Endothelial cell of umbilical vein (primary cell): ENCODE measurements around the gene CEP104. TPM values are rescaled to one million over a fixed set of nuclear protein-coding genes. Genes with fewer than 3 reads are reported as not detected.
A peak's percentile ranks its signal among the peaks of the same experiment; 100 is the strongest.

ENCODE experiments used
- BruUV-seq: library from RNA; stranded (reverse); fragments of 400-500 nt; replicated peaks from 2 replicates; lab custom pipeline; 2021; lab: Mats Ljungman, UMichigan
- CTCF ChIA-PET: fragments of 300-600, 350-600 bp; sonication (Branson Sonifier 250); formaldehyde crosslinking; loops from one replicate; lab custom pipeline; 2021; ENCODE audit warnings: antibody characterized with exemption, inconsistent platforms; lab: Charles Lee
- POLR2A ChIA-PET: fragments of 300-600, 350-600 bp; sonication (Branson Sonifier 250); formaldehyde crosslinking; loops from one replicate; lab custom pipeline; 2021; ENCODE audit warnings: antibody characterized with exemption, inconsistent platforms; lab: Charles Lee
- DNase-seq: peaks from one replicate; pipeline ENCODE4 v3.0.0-alpha.2; 2011; ENCODE audit warnings: low read depth, low spot score
- FAIRE-seq: peaks from 2 replicates; lab custom pipeline; 2011; peaks lifted over from hg19 to GRCh38; lab: Jason Lieb, UNC
- H2AFZ ChIP-seq: 2 replicates; pipeline ENCODE4 v1.6.0; 2012; ENCODE audit warnings: low read depth, low read length, control low read depth, inconsistent platforms
- H3K27ac ChIP-seq: 2 replicates; pipeline ENCODE4 v1.5.1; 2011; ENCODE audit warnings: low read depth, mild to moderate bottlenecking, control low read depth, low read length, moderate library complexity; ENCODE audit not compliant: insufficient read depth
- H3K27me3 ChIP-seq, 2 experiments: 2 replicates each; pipeline versions ENCODE4 v1.6.0 to v1.6.1; 2011; ENCODE audit warnings: low read length in 2 of 2, mixed read lengths in 1 of 2; ENCODE audit not compliant: control insufficient read depth in 2 of 2, insufficient read depth in 2 of 2
- H3K36me3 ChIP-seq, 2 experiments: 2 replicates in 1 of 2; 3 replicates in 1 of 2; pipeline ENCODE4 v1.5.1; 2011; ENCODE audit warnings: low read length in 2 of 2, mild to moderate bottlenecking in 1 of 2, moderate library complexity in 1 of 2; ENCODE audit not compliant: control insufficient read depth in 2 of 2, insufficient read depth in 2 of 2; ENCODE audit errors: extremely low read depth in 1 of 2
- H3K4me1 ChIP-seq: 3 replicates; pipeline ENCODE4 v1.5.1; 2011; ENCODE audit warnings: mild to moderate bottlenecking, low read length; ENCODE audit not compliant: control insufficient read depth, insufficient read depth; ENCODE audit errors: extremely low read depth
- H3K4me2 ChIP-seq: 2 replicates; pipeline ENCODE4 v1.6.1; 2011; ENCODE audit warnings: low read length, control low read depth, mixed read lengths; ENCODE audit not compliant: insufficient read depth
- H3K4me3 ChIP-seq, 3 experiments: fragments of 200-600 bp in 1 of 3; sonication (generic), shearing (Covaris generic) in 1 of 3; replicated peaks in 1 of 3; 2 replicates each; pipeline ENCODE4 v1.5.1; 2011 to 2016; ENCODE audit warnings: control low read depth in 3 of 3, low read length in 3 of 3, mild to moderate bottlenecking in 2 of 3, inconsistent platforms in 1 of 3, low read depth in 1 of 3, moderate library complexity in 1 of 3; ENCODE audit not compliant: insufficient read depth in 1 of 3
- H3K79me2 ChIP-seq: 2 replicates; pipeline ENCODE4 v1.6.0; 2012; ENCODE audit warnings: low read length, inconsistent platforms; ENCODE audit not compliant: control insufficient read depth, insufficient read depth
- H3K9ac ChIP-seq: replicated peaks from 2 replicates; pipeline ENCODE3; 2011; ENCODE audit warnings: low read length, control low read depth; ENCODE audit not compliant: insufficient read depth; ENCODE audit errors: extremely low read depth
- H3K9me1 ChIP-seq: replicated peaks from 3 replicates; pipeline ENCODE4 v1.6.0; 2011; ENCODE audit warnings: mild to moderate bottlenecking, low read length; ENCODE audit not compliant: control insufficient read depth, insufficient read depth; ENCODE audit errors: extremely low read depth
- H3K9me3 ChIP-seq: replicated peaks from 2 replicates; pipeline ENCODE4 v1.5.1; 2012; ENCODE audit warnings: low read length, inconsistent platforms; ENCODE audit not compliant: control insufficient read depth, insufficient read depth
- H4K20me1 ChIP-seq: replicated peaks from 2 replicates; pipeline ENCODE3; 2011; ENCODE audit warnings: mild to moderate bottlenecking, low read length; ENCODE audit not compliant: control insufficient read depth, insufficient read depth; ENCODE audit errors: extremely low read depth
- CTCF ChIP-seq, 2 donors: IDR thresholded peaks; 1 replicate in 1 of 2; 2 replicates in 1 of 2; pipeline ENCODE4 v1.5.1; 2011; ENCODE audit warnings: low read length in 2 of 2, mild to moderate bottlenecking in 2 of 2, moderate library complexity in 2 of 2, control low read depth in 1 of 2, inconsistent platforms in 1 of 2, low read depth in 1 of 2; ENCODE audit not compliant: insufficient read depth in 1 of 2; ENCODE audit errors: extremely low read depth in 1 of 2
- EZH2 ChIP-seq: IDR thresholded peaks from 2 replicates; pipeline ENCODE4 v1.6.1; 2012; ENCODE audit warnings: borderline replicate concordance, low read depth, mild to moderate bottlenecking, moderate library complexity, low read length, inconsistent platforms; ENCODE audit not compliant: severe bottlenecking
- FOS ChIP-seq: IDR thresholded peaks from 2 replicates; pipeline ENCODE4 v1.6.1; 2011; ENCODE audit warnings: mild to moderate bottlenecking, low read length, moderate library complexity, borderline replicate concordance; ENCODE audit not compliant: insufficient read depth
- GATA2 ChIP-seq: IDR thresholded peaks from 2 replicates; pipeline ENCODE4 v1.7.0; 2011; ENCODE audit warnings: low read depth, mild to moderate bottlenecking, moderate library complexity, mixed read lengths, low read length; ENCODE audit not compliant: insufficient read length, insufficient read depth
- JUN ChIP-seq: IDR thresholded peaks from 2 replicates; pipeline ENCODE4 v1.6.1; 2011; ENCODE audit warnings: borderline replicate concordance, low read depth; ENCODE audit not compliant: insufficient read length, insufficient read depth
- MAX ChIP-seq: IDR thresholded peaks from 2 replicates; pipeline ENCODE4 v1.6.1; 2011; ENCODE audit not compliant: insufficient read depth, insufficient read length
- MYC ChIP-seq: IDR thresholded peaks from one replicate; pipeline ENCODE4 v1.6.1; 2011; ENCODE audit warnings: mild to moderate bottlenecking, low read depth, low read length
- POLR2A ChIP-seq: IDR thresholded peaks from 2 replicates; pipeline ENCODE4 v1.6.1; 2012; ENCODE audit warnings: low read depth, mild to moderate bottlenecking, control low read depth, low read length
- POLR2AphosphoS5 ChIP-seq: IDR thresholded peaks from 2 replicates; pipeline ENCODE4 v1.6.1; 2012; ENCODE audit warnings: low read depth, mild to moderate bottlenecking, control low read depth, low read length, moderate library complexity; ENCODE audit not compliant: insufficient read depth
- dilution Hi-C: fragments of 300-500 bp; cut with MboI; formaldehyde crosslinking; loops from one replicate; pipeline ENCODE4 v1.15.0; 2019; ENCODE audit warnings: low sequenced_read_pairs; ENCODE audit not compliant: extremely low pct_ligation_motif_present
- intact Hi-C: fragments of 100-400 bp; cut with micrococcal nuclease; formaldehyde crosslinking; loops from one replicate; pipeline ENCODE4 v1.10.0; 2022
- polyA plus RNA-seq, 4 experiments: library from polyadenylated mRNA; depleted of rRNA in 3 of 4; stranded (reverse) in 3 of 4; unstranded in 1 of 4; fragments of >200 nt; gene quantifications; 2 replicates each; pipeline versions ENCODE4 v1.2.1 to v1.2.3, GENCODE V29; 2011 to 2012; ENCODE audit warnings: missing spikeins in 1 of 4
- total RNA-seq: library from RNA; stranded (reverse); gene quantifications from 2 replicates; pipeline ENCODE4 v1.2.3, GENCODE V29; 2021

Gene CEP104
- total and polyA plus RNA-seq, 2 donors (not counting 3 experiments of a cell fraction or from before 2014, with no cell fraction given): 12.4 to 43.0 TPM

- BruUV-seq: no TSS peak
Measured at GRCh38 chr1:3846541-3846940, 10.5 kb downstream of the CEP104 start.

More at GRCh38 chr1:3846541-3846940, 10.5 kb downstream of the CEP104 start:
- CTCF ChIA-PET: interaction anchor here (0.7 to 1.5 kb wide), 2 partner anchors 10 to 11 kb away, joined by 3 to 4 read pairs; no protein-coding TSS in a partner anchor
- POLR2A ChIA-PET: no interaction called here
- H3K4me3 ChIP-seq: no peak overlapping the region
- H4K20me1 ChIP-seq: no peaks in the 10 kb centered on the region
- DNase-seq: peak; percentile 32
- FAIRE-seq: no peak
- H3K27me3 ChIP-seq: no peaks in the 10 kb centered on the region
- TF ChIP-seq MYC: no peak
- TF ChIP-seq POLR2A: no peak
- no peak for TF ChIP-seq FOS
- no peak for TF ChIP-seq GATA2
- no peak for TF ChIP-seq JUN
- TF ChIP-seq MAX: no peak
- TF ChIP-seq EZH2: no peak
- no peak for TF ChIP-seq POLR2AphosphoS5
- TF ChIP-seq CTCF (IDR thresholded peaks at IDR 0.05; ENCODE audit: extremely low read depth in 1 of 2, insufficient read depth in 1 of 2, low read depth in 1 of 2, low read length in 2 of 2): no peak
- dilution Hi-C loops: no loop called here
- no peaks in the 10 kb centered on the region for H3K9me1 ChIP-seq
- H3K79me2 ChIP-seq: no peaks in the 10 kb centered on the region
- H3K27ac ChIP-seq: no peak overlapping the region
- H3K9me3 ChIP-seq: no peaks in the 10 kb centered on the region
- no peak overlapping the region for H3K4me2 ChIP-seq
- intact Hi-C loops: no loop called here
- no peak overlapping the region for H3K9ac ChIP-seq
- no peak overlapping the region for H2AFZ ChIP-seq
- peaks cover 7 to 12% of the 10 kb centered on the region in 2 experiments for H3K36me3 ChIP-seq
- no peaks in the 10 kb centered on the region for H3K4me1 ChIP-seq
